Activated CD8-positive, alpha-beta T cell treated with anti-CD3 and anti-CD28 coated beads, Interleukin-2, amount 10 ng/mL, durations not matched to agents 7 days and 5 days (primary cell): ENCODE data around the gene ANKRD33B. TPM values are rescaled to one million over a fixed set of nuclear protein-coding genes. Genes with fewer than 3 reads are reported as not detected.
A peak's percentile ranks its signal among the peaks of the same experiment; 100 is the strongest.
"Not testable (repeated sequence)": the region's sequence is repeated elsewhere in the genome, so short reads cannot be mapped to it uniquely, and the experiment has no call there.

Source experiments
- ATAC-seq: fragments of 150-1000 bp; cut with Tn5 transposase; one replicate; pipeline ENCODE4 v1.10.0; 2021; ENCODE audit warnings: moderate library complexity
- CTCF ChIA-PET: fragments of 350-600 bp; sonication (Branson Sonifier 250); formaldehyde crosslinking; loops from one replicate; lab custom pipeline; 2021; ENCODE audit warnings: antibody characterized with exemption; lab: Charles Lee
- POLR2A ChIA-PET: fragments of 350-600 bp; sonication (Branson Sonifier 250); formaldehyde crosslinking; loops from one replicate; lab custom pipeline; 2021; ENCODE audit warnings: antibody characterized with exemption; lab: Charles Lee
- DNase-seq: peaks from one replicate; pipeline ENCODE4 v3.0.0-alpha.2; 2020
- H3K27ac Mint-ChIP-seq: one replicate; pipeline ENCODE4 v1.8.0; 2021; ENCODE audit warnings: mild to moderate bottlenecking, mixed read lengths
- H3K27me3 Mint-ChIP-seq: one replicate; pipeline ENCODE4 v1.8.0; 2021; ENCODE audit warnings: low read depth, mixed read lengths
- H3K36me3 Mint-ChIP-seq: one replicate; pipeline ENCODE4 v1.8.0; 2021; ENCODE audit warnings: low read depth, mixed read lengths
- H3K4me1 Mint-ChIP-seq: one replicate; pipeline ENCODE4 v1.8.0; 2021; ENCODE audit warnings: low read depth, mixed read lengths
- H3K4me3 Mint-ChIP-seq: one replicate; pipeline ENCODE4 v1.8.0; 2021; ENCODE audit warnings: mild to moderate bottlenecking, mixed read lengths
- H3K9me3 Mint-ChIP-seq: one replicate; pipeline ENCODE4 v1.8.0; 2022; ENCODE audit warnings: mixed read lengths; ENCODE audit not compliant: insufficient read depth
- total RNA-seq, 2 experiments: library from RNA; stranded (reverse); gene quantifications; one replicate each; pipeline ENCODE4 v1.2.3, GENCODE V29; 2021

The ANKRD33B gene
- total RNA-seq, 2 experiments from 2014 or later: 4.6 to 5.5 TPM

DNA sequence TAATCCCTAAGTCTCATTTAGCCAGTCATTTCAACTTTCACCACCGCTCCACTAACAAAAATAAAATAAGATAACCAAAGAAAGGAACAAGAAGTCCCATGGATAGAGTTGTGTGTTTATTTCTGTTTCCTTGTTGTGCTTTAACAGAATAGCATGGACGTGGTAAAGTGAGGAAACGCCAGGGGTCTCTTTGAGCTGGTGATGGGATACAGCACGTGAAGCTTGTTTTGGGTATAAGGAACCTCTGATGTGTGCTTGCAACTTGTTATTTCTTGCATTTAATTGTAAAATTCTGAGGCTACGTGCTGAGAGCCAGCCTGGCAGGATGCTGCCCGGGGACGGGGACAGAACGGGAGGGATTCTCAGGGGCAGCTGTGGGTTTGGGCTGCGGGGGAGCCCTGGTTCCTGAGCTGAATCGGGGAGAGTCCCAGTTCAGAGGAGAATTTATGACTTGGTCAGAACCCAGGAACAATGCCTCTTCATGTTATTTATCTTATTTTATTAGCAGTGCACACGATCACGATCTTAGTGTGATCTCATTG is 63.4 kb downstream of the ANKRD33B start:
- ChIA-PET CTCF (interaction anchor here (0.6 to 6.3 kb wide), 55 partner anchors 8 to 377 kb away, joined by 3 to 125 read pairs (median 5); partner anchors contain the start of genes ANKRD33B, ATPSCKMT, CCT5 and DAP), POLR2A (interaction anchor here (0.9 to 1.4 kb wide), 5 partner anchors 43 to 377 kb away, joined by 3 to 8 read pairs (median 3); partner anchors contain the start of genes ANKRD33B, ATPSCKMT and CCT5)
- ATAC-seq (peak; percentile 40), DNase-seq (no peak)
- Mint-ChIP-seq H3K36me3 (no peaks in the 10 kb centered on the region), H3K27ac (peak overlapping the region; percentile 81), H3K27me3 (no peaks in the 10 kb centered on the region), H3K4me1 (peaks cover 42% of the 10 kb centered on the region), H3K4me3 (peak overlapping the region; percentile 69), H3K9me3 (no peaks in the 10 kb centered on the region)

DNA sequence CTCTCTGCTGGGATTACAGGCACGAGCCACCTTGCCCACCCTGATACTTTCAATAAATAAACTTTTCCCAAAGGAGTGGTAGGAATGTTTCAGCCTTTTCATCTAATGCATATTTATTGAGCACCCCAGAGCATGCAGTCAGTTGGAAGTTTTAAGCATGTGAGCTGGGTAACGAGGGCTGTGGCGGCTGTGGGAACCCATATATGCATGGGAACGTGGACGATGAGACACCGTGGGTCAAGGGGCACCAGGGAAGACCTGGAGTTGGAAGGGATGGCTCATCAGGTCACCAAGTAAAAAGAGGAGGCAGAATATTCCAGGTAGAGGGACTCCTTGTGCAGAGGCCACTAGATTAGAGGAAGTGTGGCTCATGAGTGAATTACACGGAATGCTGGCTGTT is 64.7 kb downstream of the ANKRD33B start:
- ChIA-PET POLR2A (no interaction called here), CTCF (interaction anchor here (1.3 to 6.3 kb wide), 23 partner anchors 8 to 345 kb away, joined by 3 to 125 read pairs (median 10); no protein-coding TSS in a partner anchor)
- Mint-ChIP-seq H3K4me1 (peaks cover 51% of the 10 kb centered on the region), H3K36me3 (peaks cover 3% of the 10 kb centered on the region), H3K9me3 (no peaks in the 10 kb centered on the region), H3K4me3 (no peak overlapping the region), H3K27me3 (no peaks in the 10 kb centered on the region), H3K27ac (no peak overlapping the region)
- ATAC-seq: no peak
- DNase-seq: no peak

DNA sequence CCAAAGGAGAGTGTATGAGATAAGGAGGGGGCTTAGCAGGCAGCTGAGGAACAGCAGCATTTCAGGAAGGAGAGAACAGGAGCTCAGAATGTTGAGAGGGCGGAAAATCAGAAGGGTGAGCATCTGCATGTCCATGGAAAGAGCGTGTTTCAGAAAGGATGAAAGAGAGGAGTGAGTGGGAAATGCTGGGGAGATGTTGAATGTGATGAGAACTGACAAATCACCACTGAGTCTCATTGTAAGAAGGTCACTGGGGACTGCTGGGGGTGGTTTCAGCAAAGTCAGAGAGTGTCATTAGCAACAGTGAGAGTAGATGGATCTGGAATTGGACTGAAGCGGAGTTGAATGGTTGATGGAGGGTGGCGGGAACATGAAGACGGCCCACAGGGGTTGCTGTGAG is 65.8 kb downstream of the ANKRD33B start:
- Mint-ChIP-seq H3K4me3 (no peak overlapping the region), H3K27me3 (no peaks in the 10 kb centered on the region), H3K27ac (no peak overlapping the region), H3K36me3 (peaks cover 7% of the 10 kb centered on the region), H3K9me3 (no peaks in the 10 kb centered on the region), H3K4me1 (peaks cover 62% of the 10 kb centered on the region)
- no peak for ATAC-seq
- DNase-seq: no peak
- POLR2A ChIA-PET: no interaction called here
- CTCF ChIA-PET: interaction anchor here (2.1 to 6.3 kb wide), 4 partner anchors 62 to 251 kb away, joined by 5 to 125 read pairs (median 14); no protein-coding TSS in a partner anchor

DNA sequence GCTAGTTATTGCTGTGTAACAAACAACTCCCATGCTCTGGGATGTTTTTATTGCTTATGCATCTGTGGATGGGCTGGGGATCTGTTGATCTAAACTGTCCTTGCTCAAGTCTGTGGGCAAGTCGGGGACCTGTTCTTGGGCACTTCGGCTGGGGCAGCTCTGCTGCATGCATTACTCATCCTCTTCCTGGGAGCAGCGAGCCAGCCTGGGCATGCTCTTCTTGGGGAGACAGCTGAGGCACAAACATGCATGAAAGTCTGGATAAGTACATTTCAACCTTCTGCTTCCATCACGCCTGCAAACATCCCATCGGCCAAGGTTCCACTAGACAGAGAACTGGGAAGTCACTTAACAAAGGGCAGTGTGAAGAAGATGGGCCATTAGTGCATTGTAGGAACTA is 66.3 kb downstream of the ANKRD33B start:
- no peak overlapping the region for H3K27ac Mint-ChIP-seq
- H3K4me1 Mint-ChIP-seq: peaks cover 66% of the 10 kb centered on the region
- ChIA-PET POLR2A (no interaction called here), CTCF (interaction anchor here (3.0 to 6.3 kb wide), 2 partner anchors 63 to 178 kb away, joined by 19 to 125 read pairs; no protein-coding TSS in a partner anchor)
- DNase-seq (no peak), ATAC-seq (no peak)
- H3K27me3 Mint-ChIP-seq: no peaks in the 10 kb centered on the region
- H3K36me3 Mint-ChIP-seq: peaks cover 7% of the 10 kb centered on the region
- H3K9me3 Mint-ChIP-seq: no peaks in the 10 kb centered on the region
- no peak overlapping the region for H3K4me3 Mint-ChIP-seq

DNA sequence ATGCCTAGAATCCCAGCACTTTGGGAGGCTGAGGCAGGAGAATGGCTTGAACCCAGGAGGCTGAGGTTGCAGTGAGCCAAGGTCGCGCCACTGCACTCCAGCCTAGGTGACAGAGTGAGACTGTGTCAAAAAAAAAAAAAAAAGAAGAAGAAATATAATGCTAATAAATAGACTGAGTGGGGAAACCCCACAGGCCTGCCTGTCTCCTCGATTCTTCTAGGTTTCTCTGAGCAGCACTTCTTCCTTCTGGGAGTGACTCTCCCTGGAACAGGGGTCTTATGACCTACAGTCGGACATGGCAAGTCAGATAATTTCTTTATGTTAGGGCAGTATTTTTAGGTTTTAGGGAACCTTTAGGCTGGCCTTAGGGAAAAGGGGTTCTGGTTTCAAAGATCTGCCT is 66.9 kb downstream of the ANKRD33B start:
- CTCF ChIA-PET: interaction anchor here (6.3 kb wide), 1 partner anchor 179 kb away, joined by 125 read pairs; no protein-coding TSS in a partner anchor
- POLR2A ChIA-PET, DNase-seq, H3K4me3 Mint-ChIP-seq, H3K36me3 Mint-ChIP-seq, H3K27ac Mint-ChIP-seq, H3K9me3 Mint-ChIP-seq, H3K27me3 Mint-ChIP-seq, ATAC-seq: not testable (repeated sequence)
- peaks cover 73% of the 10 kb centered on the region for H3K4me1 Mint-ChIP-seq

DNA sequence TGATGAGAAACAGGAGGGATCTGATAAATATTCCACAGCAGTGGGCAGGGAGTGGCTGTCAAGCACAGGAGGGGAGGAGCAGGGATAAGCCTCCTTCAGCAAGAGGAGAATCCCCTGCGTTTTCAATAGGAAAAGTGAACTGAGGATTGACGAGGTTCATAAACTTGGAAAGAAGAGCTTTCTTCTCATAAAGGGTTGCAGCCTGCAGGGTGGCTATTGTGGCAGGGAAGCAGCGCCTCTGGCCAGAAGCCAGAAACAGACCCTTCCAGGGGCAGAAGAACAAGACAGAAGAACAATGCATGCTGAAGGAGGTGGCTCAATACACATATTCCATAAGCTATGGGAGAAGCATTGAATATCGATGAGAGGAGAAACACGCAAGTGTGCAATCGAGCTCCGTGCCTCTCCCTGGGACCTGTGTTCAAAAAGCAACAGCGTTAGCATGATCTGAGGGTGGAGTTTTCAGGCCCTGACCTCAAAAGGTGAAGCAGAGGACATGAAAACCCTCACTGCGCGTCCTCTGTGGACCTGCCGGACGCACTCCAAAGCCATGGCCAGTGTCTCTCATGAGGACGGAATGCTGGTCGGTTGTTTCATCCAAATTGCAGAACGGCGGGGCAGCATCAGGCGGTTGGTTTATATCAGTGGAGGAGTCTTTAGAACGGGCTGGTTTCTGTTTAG is 67.6 kb downstream of the ANKRD33B start:
- Mint-ChIP-seq H3K27ac (peak overlapping the region; percentile 54), H3K36me3 (peaks cover 7% of the 10 kb centered on the region), H3K4me3 (no peak overlapping the region), H3K27me3 (no peaks in the 10 kb centered on the region), H3K4me1 (peaks cover 80% of the 10 kb centered on the region), H3K9me3 (no peaks in the 10 kb centered on the region)
- ChIA-PET CTCF (no interaction called here), POLR2A (no interaction called here)
- ATAC-seq (no peak), DNase-seq (no peak)

DNA sequence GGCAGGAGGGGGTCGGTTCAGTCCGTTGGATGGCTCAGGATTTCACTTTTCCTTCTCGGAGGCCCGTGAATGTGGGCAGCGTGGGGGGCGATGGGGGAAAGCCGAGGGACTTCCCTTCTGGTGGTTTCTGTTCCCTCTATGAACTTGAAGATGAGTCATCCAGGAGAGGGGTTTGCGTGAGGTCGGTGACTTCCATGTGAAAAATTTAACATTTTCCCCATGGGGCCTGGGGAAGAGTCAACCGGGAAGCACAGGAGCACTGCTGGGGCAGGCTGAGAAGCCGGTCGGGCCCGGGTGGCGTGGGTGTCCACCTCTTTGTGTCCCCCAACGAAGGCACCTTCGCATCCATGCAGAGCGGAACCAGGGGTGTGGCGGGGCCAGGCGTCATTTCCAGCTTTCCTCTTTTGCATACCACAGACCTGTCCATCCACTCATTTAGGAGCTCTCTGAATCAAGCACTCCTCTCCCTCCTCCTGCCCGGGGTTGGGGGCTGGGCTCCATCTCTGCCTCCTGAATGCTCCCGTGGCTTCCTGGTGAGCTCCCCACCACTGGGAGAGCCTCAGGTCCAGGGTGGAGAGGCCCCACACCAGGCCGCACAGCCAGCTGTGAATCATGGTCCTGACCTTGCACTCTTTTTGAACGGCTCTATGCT is 68.4 kb downstream of the ANKRD33B start:
- H3K36me3 Mint-ChIP-seq: peaks cover 7% of the 10 kb centered on the region
- ATAC-seq (no peak), DNase-seq (no peak)
- no peaks in the 10 kb centered on the region for H3K9me3 Mint-ChIP-seq
- ChIA-PET CTCF (interaction anchor here (0.8 to 2.0 kb wide), 3 partner anchors 142 to 181 kb away, joined by 3 to 5 read pairs (median 3); no protein-coding TSS in a partner anchor), POLR2A (no interaction called here)
- peaks cover 82% of the 10 kb centered on the region for H3K4me1 Mint-ChIP-seq
- peak overlapping the region; percentile 54 for H3K27ac Mint-ChIP-seq
- H3K27me3 Mint-ChIP-seq: no peaks in the 10 kb centered on the region
- H3K4me3 Mint-ChIP-seq: peak overlapping the region; percentile 19

DNA sequence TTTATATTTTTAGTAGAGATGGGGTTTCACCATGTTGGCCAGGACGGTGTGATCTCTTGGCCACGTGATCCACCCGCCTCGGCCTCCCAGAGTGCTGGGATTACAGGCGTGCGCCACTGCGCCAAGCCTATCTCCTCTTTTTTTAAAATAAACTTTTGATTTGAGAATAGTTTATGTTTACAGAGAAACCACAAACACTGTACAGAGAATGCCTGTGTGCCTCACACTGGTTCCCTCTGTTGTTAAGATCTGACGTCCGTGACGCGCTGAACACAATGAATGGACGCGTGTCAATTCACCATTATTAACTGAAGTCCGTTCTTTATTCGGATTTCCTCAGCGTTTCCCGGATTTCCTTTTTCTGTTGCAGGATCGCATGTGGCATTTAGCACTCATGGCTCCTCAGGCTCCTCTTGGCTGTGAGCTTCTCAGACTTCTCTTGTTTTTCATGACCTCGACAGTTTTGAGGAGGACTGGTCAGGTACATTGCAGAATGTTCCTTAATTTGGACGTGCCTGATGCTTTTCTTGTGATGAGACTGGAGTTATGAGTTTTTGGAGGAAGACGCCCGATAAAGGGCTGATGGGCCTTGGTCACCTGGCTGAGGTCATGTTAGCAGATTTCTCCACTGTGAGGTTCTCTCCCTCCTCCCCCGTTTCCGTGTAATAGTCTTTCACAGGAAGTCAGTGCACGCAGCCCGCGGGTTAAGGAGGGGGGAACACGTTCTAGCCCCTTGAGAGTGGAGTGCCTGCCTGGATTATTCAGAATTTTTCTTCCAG is 69.6 kb downstream of the ANKRD33B start:
- DNase-seq: peak; percentile 79
- H3K9me3 Mint-ChIP-seq: no peaks in the 10 kb centered on the region
- peak; percentile 60 for ATAC-seq
- H3K36me3 Mint-ChIP-seq: peaks cover 11% of the 10 kb centered on the region
- no peaks in the 10 kb centered on the region for H3K27me3 Mint-ChIP-seq
- H3K4me1 Mint-ChIP-seq: peaks cover 74% of the 10 kb centered on the region
- ChIA-PET CTCF (interaction anchor here (0.9 to 2.1 kb wide), 5 partner anchors 12 to 178 kb away, joined by 3 to 8 read pairs (median 3); partner anchors contain the start of gene DAP), POLR2A (interaction anchor here (1.0 to 1.3 kb wide), 2 partner anchors 185 to 279 kb away, joined by 3 read pairs; no protein-coding TSS in a partner anchor)
- H3K4me3 Mint-ChIP-seq: peak overlapping the region; percentile 57
- H3K27ac Mint-ChIP-seq: peak overlapping the region; percentile 95

DNA sequence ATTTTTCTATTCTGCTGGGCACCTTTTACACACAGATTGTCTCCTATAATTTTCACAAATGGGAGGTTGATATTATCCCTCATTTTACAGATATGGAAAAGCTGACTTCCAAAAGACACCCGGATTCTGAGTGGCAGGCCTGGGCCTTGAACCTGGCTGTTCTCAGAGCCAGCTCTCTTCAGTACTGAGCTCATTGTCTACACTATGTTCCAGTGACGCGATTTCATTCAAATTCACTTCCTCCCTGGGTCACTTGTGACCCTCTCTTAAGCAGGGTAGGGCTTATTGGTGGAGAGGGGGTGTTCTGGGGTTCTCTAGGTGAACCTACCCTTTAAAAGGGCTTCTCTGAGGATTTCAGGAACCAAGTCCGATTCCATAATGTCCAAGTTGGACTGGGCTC is 70.2 kb downstream of the ANKRD33B start:
- Mint-ChIP-seq H3K27me3 (no peaks in the 10 kb centered on the region), H3K27ac (peak overlapping the region; percentile 95), H3K9me3 (no peaks in the 10 kb centered on the region), H3K4me3 (peak overlapping the region; percentile 57), H3K36me3 (peaks cover 14% of the 10 kb centered on the region), H3K4me1 (peaks cover 68% of the 10 kb centered on the region)
- ChIA-PET CTCF (interaction anchor here (1.1 to 2.1 kb wide), 5 partner anchors 12 to 383 kb away, joined by 3 to 8 read pairs (median 5); no protein-coding TSS in a partner anchor), POLR2A (interaction anchor here (1.0 to 1.4 kb wide), 4 partner anchors 70 to 384 kb away, joined by 3 to 4 read pairs (median 3); partner anchors contain the start of genes ANKRD33B, ATPSCKMT and CCT5)
- DNase-seq (no peak), ATAC-seq (no peak)

DNA sequence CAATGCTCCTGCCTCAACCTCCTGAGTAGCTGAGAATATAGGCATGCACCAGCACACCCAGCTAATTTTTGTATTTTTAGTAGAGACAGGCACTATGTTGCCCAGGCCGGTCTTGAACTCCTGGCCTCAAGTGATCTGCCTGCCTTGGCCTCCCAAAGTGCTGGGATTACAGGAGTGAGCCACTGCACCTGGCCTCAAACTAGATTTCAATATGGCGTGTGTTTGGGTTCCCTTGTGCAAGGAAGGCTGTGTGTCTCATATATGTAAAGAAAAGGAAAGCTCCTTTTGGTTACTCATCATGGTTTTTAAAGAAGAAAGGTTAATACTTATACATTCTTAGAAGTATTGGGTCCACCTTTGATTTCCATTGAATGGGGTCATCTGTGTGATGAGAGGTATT is 70.7 kb downstream of the ANKRD33B start:
- no peak for ATAC-seq
- ChIA-PET CTCF (interaction anchor here (1.1 to 2.1 kb wide), 7 partner anchors 13 to 384 kb away, joined by 3 to 8 read pairs (median 5); no protein-coding TSS in a partner anchor), POLR2A (interaction anchor here (1.0 to 1.4 kb wide), 5 partner anchors 11 to 385 kb away, joined by 3 to 4 read pairs (median 3); partner anchors contain the start of genes ANKRD33B, ATPSCKMT and CCT5)
- no peak overlapping the region for H3K4me3 Mint-ChIP-seq
- no peak for DNase-seq
- peaks cover 14% of the 10 kb centered on the region for H3K36me3 Mint-ChIP-seq
- H3K9me3 Mint-ChIP-seq: no peaks in the 10 kb centered on the region
- no peaks in the 10 kb centered on the region for H3K27me3 Mint-ChIP-seq
- H3K27ac Mint-ChIP-seq: peak overlapping the region; percentile 95
- peaks cover 64% of the 10 kb centered on the region for H3K4me1 Mint-ChIP-seq
